GM19455 (cell line): ENCODE results near the gene CAPN8.
"Not testable (repeated sequence)": the region's sequence is repeated elsewhere in the genome, so short reads cannot be mapped to it uniquely, and the experiment has no call there.

ENCODE experiments used
- ATAC-seq: cut with Tn5 transposase; IDR thresholded peaks from one replicate; pipeline ENCODE4 v1.9.1; 2021; ENCODE audit not compliant: unreplicated experiment

CAPN8 gene

GRCh38 chr1:223534677-223535076 lies 130.8 kb downstream of the CAPN8 start:
- ATAC-seq = no peak

- no peak for ATAC-seq
Observed at GRCh38 chr1:223533708-223534107, 131.8 kb downstream of the CAPN8 start.

DNA sequence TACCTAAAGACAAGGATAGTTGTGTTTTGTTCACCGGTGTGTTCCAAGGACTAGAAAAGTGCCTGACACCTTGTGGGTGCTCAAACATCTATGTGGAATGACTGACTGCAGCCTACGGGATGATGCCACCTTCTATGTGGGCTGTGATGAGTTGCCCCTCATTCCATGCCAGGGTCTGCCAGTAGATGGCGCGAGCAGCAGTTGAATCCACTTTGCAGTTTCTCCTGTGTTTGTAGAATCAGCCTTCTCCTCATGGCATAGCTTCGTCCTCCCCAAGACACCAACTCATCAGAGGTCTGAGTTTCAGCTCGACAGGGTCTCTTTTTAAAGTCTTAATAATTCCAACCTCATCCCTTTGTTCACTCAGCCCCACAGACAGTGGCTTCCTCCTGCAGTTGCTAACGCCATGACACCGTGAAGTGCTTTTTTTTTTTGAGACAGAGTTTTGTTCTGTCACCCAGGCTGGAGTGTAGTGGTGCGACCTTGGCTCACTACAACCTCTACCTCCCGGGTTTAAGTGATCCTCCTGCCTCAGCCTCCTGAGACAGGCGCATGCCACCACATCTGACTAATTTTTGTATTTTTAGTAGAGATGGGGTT lies 133.7 kb downstream of the CAPN8 start:
- no peak for ATAC-seq

DNA sequence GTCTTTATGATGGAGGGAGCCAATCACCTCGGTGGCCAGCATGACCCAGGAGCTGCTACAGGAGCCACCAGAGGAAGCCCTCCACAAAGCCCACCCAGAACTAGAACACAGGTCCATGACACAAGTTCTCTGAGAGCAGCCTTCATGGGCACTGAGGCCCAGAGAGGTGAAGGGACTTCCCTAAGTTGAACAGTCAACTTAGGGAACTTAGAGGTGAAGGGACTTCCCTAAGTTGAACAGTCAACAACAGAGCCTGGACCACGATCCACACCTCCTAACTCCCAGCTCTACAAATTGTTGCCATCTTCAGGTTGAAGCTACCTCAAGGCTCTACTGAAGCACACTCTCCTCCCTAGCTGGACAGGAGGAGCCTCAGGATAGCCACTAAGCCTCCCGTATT lies 139.5 kb downstream of the CAPN8 start:
- no peak for ATAC-seq

DNA sequence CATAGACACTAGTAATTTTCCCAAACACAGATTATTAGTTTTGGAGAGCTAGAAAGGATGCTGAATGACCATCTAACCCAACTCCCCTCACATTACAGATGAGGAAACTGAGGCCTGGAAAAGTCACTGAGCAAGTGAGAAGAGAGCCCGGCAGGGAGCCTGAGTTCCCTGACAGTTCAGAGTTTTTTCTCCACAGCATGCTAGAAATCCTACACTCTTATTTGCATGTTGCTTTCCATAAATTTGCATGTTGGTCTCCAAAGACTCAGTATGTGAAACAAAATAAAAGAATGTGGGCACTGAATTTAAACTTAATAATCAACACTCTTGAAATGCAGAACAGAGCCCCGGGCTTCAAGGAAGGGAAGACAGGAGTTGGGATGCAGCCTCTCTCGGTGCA lies 140.0 kb downstream of the CAPN8 start:
- no peak for ATAC-seq

DNA sequence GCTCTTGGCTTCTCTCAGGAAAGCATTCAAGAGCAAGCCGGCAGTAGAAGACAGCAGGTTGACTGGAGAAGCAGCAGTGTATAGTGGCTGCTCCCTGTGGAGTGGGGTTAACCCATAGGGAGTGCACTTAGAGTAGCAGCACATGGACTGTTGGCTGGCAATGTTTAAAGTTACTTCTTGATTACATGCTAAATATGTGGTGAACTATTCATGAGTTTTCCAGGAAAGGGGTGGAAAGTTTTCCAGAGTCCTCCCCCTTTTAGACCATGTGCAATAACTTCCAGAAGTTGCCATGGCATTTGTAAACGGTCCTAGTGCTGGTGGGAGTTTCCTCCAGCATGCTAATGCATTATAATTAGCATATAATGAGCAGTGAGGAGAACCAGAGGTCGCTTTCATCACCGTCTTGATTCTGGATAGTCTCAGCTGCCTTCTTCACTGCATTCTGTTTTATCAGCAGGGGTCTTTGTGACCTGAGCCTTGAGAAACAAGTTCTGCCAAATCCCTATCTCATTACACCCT lies 140.5 kb downstream of the CAPN8 start:
- no peak for ATAC-seq

DNA sequence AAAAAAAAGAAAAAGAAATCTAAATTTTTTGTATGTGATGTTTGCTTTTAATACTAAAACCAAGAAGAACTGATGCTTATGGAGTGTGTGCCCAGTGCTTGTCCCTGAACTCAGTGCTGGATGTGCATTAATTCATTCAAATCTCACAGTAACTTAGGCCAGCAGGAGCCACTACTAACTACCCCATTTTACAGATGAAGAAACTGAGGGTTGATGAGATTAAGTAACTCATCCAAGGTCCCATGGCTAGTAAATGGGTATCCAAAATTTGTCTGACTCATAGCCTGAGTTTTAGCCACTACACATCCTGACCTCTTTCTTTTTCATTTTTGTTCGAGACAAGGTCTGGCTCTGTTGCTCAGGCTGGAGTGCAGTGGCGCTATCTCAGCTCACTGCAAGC lies 144.4 kb downstream of the CAPN8 start:
- ATAC-seq = no peak

- no peak for ATAC-seq
Observed at GRCh38 chr1:223520200-223520599, 145.3 kb downstream of the CAPN8 start.

- ATAC-seq = no peak
Observed at GRCh38 chr1:223519116-223519515, 146.4 kb downstream of the CAPN8 start.

DNA sequence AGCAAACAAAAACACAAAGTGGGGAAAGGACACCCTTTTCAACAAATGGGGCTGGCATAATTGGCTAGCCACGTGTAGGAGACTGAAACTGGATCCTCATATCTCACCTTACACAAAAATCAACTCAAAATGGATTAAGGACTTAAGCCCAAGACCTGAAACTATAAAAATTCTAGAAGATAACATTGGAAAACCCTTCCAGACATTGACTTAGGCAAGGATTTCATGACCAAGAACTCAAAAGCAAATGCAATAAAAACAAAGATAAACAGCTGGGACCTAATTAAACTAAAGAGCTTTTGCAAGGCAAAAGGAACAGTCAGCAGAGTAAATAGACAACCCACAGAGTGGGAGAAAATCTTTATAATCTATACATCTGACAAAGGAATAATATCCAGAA lies 146.9 kb downstream of the CAPN8 start:
- ATAC-seq = not testable (repeated sequence)

DNA sequence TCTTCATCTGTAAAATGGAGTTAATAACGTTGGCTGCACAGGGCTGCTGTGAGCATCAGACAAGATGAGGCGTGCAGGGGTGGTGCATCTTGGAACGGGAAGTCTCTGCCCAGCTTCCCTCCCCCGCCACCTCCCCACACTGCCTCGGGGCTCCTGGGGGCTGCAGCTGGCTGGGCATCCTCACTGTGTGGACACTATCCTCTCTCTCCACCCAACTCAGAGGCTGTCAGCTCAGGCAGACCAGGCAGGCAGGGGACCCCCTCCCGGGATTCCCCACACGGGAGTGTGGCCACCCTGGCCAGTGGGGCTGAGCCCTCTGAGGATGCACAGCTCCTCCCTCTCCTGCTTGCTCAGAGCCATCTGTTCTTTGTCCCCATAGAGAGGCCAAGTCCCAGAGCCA lies 149.6 kb downstream of the CAPN8 start:
- no peak for ATAC-seq

DNA sequence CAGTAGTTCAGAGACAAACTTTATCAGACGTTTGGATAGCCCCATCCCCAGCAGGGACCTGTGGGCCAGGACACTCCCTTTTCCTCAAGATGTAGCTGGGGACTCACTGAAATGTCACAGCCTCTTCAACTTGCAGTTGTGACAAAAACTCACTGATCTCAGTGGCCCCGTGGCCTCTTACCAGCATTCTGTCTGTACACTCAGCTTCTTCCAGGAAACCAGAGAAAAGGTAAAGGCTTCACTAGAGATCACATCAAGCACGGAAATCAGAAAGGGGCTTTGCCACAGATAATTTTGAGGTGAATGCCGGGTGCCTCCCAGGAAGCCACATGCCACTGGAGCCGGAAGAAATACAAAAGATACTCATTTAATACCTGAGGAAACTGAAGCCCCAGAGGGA lies 150.1 kb downstream of the CAPN8 start:
- ATAC-seq = no peak

- ATAC-seq = no peak
Observed at GRCh38 chr1:223514644-223515043, 150.9 kb downstream of the CAPN8 start.

GRCh38 chr1:223513309-223513708 lies 152.2 kb downstream of the CAPN8 start:
- ATAC-seq = no peak

DNA sequence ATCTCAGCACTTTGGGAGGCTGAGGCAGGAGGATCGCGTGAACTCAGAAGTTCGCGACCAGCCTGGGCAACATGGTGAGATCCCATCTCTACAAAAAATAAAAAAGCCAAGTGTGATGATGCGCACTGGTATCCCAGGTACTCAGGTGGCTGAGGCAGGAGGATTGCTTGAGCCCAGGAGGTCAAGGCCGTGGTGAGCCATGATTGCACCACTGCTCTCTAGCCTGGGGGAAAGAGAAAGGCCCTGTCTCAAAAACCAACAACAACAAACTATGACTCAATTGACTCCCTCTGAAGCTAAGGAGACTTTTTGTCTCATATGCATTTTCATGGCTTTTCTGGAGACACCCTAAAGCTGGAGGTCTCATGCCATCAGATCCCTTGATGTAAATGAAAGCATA lies 153.4 kb downstream of the CAPN8 start:
- ATAC-seq = no peak

DNA sequence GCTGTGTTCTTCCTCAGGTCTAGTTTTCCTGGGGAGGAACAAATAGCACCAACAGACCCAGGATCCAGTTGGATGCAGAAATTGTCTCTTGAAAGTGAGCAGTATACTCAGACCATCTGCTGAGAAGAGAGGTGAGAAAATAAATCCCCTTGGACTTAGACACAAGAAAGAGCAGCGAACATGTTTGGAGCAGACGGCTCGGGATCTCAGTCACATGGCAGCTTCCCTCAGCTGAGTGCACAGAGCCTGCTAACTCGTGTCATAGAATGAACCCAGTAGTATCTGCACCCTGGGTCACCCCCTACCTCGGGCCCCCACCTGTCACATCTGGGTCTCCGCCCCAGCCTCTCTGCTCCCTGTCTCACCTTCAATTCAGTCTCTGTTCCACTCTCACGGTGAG lies 156.7 kb downstream of the CAPN8 start:
- ATAC-seq = no peak

DNA sequence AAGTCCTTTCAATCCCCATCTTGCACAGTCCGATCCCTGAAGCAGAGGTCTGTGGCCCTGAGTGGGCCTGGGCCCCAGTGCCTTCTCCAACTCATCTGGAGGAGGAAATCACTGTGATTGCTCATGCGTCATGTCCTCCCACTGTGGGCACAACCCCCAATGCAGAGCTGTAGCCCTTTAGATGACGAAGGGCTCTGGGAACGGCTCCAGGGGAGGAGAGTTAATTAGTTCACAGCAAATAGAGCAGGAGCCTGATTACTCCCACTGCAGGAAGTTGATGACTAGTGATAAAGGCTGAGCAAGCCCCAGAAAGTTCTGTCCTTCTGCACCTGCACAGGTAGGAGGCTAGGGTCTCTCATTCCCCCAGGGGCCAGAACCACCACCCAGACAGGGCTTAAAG lies 160.8 kb downstream of the CAPN8 start:
- no peak for ATAC-seq

- ATAC-seq = no peak
Observed at GRCh38 chr1:223503348-223503747, 162.2 kb downstream of the CAPN8 start.

DNA sequence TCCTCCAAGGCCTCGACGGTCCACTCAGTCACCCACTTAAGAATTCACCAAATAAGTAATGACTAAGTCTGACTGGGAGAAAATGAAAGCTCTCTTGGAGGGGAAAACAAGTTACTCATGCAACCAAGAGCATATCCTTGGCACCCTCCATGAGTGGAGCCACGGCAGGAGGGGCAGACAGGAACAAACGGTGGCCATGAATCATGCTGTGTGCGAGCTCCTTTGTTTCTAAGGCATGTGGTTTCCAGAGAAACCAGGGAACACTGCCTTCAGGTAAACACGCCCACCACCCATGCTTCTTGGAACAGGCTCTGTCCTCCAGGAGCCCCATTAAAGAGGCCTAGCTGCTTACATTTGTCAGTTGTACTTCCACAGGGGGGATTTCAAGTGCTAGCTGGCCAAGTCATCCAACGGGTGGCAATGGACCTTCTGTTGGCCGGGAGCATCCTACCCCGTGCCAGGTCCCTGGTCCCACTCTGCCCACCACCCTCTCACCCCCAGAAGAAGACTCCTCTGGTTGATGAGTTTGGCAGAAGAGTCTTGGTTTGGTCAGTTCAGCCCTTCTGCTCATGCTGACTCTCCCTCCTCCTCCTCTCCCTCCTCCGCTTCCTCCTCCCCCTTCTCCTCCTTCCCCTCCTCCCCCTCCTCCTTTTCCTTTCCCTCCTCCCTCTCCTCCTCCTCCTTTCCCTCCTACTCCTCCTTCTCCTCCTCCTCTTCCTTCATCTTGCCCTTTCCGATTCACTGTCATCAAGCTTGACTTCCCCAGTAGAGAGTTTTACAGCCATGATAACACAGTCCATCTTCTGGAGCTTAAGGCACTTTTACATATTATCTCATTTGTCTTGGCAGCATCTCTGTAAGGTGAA lies 164.7 kb downstream of the CAPN8 start:
- no peak for ATAC-seq

DNA sequence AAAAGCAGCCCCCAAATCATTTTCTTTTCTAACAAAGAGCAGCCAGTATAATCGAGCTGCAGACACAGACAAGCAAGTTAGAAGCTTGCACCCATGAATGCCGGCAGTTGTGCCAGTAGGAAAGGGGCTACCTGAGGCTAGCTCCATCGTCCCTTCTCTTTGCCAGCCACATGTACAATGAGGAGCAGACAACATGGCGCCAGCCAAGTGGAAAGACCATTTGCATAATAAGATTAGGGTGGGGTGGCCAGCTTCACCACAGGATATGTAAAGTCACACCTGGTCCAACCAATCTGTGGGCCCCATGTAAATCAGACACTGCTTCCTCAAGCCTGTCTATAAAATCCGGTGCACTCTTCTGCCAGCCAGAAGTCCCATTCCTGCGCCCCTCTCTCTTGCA lies 168.6 kb downstream of the CAPN8 start:
- ATAC-seq = no peak

DNA sequence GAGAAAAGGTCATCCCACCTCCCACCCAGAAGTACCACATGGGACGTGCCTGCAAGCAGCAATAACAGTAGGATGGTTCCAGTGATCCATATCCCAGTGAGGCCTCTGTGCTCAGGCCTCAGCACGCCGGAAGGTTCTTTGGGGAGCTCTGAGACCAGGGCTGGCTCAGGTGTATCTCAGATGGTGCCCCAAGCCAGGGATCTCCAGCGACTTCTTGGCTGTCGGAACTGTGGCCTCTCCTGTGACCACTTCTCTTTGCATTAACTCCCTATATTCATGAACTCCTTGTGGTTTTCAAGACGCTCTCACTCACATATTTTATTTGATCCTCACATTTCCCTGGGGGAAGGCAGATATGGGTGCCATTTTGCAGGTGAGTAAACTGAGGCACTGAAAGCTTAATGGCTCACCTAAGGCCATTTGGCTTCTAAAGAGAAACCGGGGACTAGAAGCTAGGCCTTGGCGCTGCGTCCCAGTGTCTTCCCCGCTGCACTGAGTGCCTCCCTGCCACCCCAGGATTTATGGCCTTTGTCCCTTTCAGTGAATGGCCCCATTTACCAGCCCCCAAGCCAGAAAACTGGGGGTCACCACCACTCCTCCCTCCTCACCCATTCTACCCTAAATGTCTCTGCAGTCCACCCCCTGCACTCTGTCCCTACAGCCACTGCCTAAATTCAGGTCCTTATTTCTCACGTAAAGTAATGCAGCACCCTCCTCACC lies 170.4 kb downstream of the CAPN8 start:
- ATAC-seq = no peak

DNA sequence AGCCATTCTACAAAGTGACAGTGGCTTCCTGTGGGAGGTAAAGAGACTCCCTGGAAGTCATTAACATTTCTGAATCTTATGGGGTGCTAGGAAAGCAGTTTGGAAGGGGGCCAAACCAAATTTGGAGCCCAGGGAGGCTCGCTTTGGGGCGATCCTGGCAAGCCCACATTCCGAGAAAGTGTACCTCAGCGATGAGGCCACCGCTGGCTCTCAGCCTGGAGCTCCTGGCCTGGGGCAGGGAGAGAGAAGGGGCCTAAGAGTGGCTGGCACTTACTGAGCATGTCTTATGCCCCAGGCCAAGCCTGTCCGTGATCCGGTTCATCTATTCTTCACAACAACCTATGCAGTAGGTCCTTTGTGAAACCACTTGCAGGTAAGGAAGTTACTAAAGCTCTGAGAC lies 173.5 kb downstream of the CAPN8 start:
- ATAC-seq = no peak
